HG02571 (cell line): ENCODE results near the gene DUS4L.

Source experiments
- ATAC-seq: cut with Tn5 transposase; IDR thresholded peaks from one replicate; pipeline ENCODE4 v1.9.1; 2021; ENCODE audit warnings: mild to moderate bottlenecking, moderate library complexity; ENCODE audit not compliant: unreplicated experiment

Gene DUS4L

DNA sequence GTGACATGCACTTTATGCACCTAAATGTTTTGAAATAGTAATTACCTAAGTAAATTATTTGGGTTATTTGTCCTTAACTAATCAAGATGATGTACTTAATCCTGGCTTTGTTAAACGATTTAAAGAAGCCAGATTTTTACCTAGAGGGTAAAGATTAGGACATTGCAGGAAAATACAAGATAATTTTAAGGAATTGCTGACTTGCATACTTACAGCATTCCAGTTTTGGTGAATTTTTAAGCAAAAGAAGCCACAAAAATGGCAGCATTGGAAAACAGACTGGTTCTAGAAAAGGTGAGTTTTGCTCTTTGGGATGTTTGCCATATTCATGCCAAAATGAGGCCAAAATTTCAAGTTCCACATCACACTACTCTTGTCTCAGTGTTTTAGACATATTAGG is 49.7 kb downstream of the DUS4L start:
- ATAC-seq = no peak

DNA sequence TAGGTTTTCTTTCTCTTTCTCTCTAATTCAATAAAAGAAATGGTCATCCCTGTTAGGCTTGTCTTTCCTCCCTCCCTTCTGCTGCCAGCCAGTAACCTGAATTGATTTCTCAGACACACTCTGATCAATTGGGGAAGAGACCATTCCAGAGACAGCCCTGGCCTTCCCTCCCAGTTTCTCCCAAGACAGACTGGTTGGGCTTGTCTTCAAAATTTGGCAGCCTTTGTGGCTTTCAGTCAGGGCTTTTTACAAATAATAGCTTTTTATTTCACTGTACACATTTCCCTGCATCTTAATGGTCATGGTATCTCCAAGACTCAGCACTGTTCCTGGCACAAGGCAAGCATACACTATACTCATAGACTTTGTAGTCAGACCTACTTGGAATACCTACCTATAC is 50.2 kb downstream of the DUS4L start:
- ATAC-seq = no peak

DNA sequence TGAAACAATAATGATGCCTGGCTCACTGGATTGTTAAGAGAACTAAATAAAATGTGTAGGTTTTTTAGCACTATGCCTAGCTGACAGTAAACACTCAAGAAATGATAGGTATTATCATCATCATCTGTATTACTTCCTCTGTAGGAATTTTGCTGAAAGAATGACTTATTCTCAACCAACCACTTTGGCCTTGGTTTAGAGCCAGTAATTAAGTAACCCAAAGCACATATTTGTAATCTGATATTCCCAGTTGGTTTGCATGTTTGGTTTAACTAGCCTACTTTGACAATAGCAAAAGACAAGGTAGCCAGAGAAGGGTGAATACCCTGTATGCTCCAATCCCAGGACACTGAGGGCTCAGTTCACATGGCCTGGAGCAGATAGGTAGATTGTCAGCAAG is 50.7 kb downstream of the DUS4L start:
- no peak for ATAC-seq

DNA sequence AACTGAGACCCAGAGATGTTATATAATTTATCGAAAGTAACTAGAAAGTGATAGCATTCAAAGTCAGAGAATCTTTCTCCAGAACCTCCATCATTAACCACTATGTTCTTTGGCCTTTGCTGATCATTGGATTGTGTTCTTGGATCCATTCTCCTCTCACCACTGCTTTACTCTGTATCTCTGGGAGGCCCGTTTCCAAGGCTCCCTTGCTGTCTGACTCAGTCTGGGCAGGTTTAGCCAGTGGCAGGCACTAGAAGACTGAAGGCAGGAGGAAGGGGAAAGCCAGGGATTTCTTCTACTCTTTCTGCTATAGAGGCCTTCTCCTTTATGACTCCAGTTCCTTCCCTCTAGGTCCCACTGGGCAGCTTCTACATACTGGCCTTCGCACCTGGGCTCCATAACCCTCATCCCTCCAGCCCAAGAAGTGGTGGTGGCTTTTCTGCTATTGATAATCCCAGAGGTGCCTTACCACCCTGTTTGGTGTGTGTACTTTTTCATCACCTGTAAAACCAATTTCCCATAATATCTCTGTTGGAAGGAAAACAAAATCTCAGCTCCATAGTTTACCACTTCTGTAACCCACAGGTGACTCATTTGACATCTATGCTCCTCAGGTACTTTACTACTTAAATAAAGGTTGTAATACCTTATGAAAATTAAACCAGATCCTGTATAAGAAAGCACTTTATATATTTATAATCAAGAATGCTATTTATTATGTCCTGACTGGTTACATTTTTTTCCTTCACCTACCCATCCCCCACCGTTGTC is 52.3 kb downstream of the DUS4L start:
- ATAC-seq = no peak

DNA sequence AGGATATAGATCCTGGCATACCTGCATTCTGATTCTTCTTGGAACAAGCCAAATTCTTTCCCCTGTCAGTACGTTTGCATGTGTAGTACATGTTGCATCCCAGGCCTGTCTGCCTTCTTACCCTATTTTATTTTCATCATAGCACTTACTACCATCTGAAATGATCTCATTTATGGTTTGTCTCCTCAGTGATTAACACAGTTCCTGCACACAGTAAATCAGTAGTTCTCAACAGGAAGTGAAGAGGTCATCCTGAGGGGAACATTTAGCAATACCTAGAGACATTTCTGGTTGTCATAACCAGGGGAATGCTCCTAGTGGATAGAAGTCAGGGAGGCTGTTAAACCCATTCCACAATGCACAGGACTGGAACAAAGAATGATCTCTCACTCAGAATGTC is 58.7 kb downstream of the DUS4L start:
- no peak for ATAC-seq

DNA sequence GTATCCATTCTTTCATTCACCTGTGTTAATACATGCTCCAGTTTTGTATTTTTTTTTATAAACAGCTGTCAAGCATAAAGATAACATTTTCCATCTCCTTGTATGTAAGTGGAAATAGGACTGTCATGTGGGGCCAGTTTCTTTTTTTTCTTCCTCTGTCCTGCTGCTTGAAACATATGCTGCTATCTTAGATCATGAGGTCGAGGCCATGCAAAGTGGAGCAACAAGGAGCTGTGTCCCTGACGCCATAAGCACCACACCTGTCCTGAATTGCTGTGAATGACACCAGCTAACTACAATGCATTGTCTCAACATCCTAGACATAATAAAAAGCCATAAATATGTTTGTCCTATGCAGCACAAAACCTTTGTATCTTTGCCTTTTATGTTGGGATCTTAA is 59.1 kb downstream of the DUS4L start:
- no peak for ATAC-seq

DNA sequence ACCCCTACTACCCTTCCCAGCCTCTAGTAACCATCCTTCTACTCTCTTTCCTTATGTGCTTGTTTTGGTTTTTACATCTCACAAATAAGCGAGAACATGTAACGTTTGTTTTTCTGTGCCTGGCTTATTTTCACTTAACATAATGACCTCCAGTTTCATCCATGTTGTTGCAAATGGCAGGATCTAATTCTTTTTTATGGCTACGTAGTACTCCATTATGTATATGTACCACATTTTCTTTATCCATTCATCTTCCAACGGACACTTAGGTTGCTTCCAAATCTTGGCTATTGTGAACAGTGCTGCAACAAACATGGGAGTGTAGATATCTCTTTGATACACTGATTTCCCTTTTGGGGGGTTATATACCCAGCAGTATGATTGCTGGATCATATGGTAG is 63.2 kb downstream of the DUS4L start:
- ATAC-seq = no peak
